Skin of body (tissue), 2 donors: ENCODE results near the gene HIRIP3. TPM values are rescaled to one million over a fixed set of nuclear protein-coding genes. Genes with fewer than 3 reads are reported as not detected.

Source experiments
- DNase-seq: peaks from one replicate; lab custom pipeline; 2025; lab: John Stamatoyannopoulos, UW
- total RNA-seq: library from RNA; depleted of rRNA; stranded (reverse); fragments of >200 nt; gene quantifications from one replicate; pipeline ENCODE4 v1.2.3, GENCODE V29; 2014

HIRIP3 gene
- total RNA-seq, 1 donor from 2014 or later: 11.4 TPM

DNA sequence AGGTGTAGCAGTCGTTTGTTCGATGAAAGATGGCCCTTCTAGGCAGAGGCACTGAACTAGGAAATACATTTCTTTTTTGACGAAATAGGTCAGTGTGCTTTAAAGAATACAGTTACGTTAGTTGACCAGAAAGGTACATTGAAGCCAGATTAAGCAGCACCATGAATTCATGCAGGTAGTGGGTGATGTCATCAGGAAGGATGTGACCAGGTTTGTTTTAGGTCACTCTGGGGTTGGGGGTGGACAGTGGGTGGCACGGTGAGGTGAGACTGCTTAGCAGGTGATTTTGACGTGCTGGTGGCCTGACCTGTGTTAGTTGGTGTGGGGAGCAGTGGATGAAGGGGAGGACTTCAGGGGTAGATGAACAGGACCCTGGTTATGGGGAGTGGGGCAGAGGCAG lies 4.2 kb upstream of the HIRIP3 start:
- no peak for DNase-seq

DNA sequence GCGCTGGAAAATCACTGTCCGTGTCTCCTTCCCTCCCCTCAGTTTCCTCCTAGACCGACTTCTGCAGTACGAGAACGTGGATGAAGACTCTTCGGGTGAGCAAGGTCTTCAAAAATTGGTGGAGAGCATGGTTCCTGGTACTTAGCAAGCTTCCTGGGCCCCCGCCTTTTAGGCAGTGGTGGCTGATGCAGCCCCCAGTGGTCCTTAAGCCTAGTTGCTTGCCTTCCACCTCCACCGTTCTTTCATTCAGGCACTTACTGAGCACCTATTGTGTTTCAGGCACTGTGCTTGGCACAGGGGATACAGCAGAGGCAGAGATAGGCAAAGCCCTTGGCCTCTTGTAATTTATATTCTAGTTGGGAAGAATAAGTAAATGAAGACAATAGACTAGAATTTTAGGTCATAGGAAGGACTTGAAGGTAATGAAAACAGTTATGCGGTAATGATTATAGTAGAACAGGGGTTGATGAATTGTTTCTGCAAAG lies 1.4 kb upstream of the HIRIP3 start:
- no peak for DNase-seq

DNA sequence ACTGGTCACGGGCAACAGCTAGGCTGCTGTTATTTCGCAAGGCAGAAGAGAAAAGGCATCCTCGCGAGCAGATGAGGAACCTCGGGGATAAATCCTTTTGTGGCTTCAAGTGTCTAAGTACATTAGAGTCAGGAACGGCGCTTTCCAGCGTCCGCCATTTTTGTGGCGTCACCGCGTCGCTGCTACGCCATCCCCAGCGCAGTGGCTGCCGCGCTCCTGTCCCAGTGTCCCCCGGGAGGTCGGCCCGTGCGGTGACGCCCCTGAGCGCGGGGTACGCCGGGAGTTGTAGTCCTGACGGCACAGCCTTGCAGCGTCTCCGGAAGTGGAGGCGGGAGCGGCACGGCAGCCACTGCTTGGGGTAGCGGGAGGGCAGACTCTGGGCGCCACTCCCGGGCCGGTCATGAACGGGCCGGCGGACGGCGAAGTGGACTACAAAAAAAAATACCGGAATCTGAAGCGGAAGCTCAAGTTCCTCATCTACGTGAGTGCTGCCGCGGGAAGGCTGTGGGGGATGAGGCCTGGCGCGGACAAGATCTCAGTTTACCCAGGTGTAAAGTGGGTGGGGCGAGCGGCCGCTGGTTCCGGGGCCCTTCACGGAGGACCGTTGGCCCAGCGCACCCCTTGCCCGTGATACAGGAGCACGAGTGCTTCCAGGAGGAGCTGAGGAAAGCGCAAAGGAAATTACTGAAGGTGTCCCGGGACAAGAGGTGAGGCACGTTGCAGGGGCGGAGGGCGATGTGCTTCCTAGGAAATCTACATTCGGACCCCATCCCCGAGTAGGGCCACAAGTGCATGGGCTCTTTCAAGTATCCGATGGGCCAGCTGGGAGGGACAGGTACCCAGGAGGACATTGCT lies 721 bp upstream of the HIRIP3 start, which contains the start of gene INO80E:
TSS of gene INO80E (plus strand) at position 331 of the 855 bp plus-strand sequence. CDS start at position 401, 70 bp downstream.
- peak; percentile 98 for DNase-seq

DNA sequence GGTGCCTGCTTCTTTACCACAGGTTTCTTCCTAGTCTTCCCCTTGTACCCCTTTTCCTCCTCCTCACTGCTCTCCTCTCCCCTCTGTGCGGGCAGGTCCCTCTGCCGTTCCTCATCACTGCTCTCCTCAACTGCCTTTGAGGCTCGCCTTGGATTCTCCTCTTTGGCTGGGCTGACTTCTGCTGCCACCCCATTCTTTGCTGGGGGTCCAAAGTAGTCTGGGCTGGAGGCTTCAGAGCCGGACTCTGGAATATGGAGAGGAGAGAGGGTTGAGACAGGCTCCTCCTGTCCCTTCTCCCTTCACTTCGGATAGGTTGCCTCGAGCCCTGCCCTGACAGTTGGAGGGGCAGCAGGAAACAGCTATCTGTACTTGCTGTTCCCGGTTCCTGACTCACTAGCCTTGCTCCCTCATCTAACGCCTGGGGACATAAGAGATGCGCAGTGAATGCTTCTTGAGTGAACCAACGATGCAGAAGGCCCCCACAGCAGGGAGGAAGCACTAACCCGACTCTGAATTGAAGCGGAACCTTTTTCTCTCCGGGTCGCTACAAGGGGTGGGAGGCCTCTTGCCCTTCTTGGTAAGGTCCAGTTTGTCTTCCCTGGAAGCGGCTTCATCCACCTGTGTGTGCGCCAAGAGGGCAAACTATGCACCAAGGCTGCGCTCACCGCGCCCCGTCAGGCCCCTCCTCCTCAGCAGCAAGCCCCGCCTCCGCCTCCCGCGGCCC lies 655 bp downstream of the HIRIP3 start:
- DNase-seq: no peak

DNA sequence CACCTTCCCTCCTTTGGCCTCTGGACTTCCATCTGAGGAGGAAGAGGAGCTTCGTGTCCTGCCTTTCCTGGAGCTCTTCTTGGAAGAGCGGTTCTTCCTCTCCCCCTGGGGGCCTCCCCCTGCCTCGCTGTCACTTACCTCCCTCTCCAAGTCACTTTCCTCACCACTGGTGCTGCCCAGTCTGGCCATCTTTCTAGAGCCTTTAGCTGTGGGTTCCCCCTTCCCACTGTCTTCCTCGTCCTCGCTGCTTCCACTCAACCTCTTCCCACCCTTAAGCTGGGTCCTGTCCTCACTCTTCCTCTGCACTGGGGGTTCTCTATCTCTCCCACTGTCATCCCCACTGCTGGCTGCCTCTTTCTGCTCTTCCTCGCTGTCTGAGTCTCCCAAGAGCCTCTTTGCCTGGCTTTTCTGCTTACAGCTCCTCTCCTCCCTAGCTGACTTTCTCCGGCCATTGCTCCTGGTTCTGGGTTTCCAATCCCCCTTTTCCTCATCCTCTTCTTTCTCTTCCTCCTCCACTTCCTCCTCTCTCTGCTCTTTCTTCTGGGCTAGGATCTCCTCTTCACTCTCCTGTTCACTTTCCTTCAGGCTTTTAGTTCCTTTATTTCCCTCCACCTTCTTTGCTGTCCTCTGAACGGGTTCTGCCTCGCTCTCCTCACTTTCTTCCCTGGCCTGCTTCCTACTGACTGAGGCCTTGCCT lies 1.4 kb downstream of the HIRIP3 start:
- no peak for DNase-seq

DNA sequence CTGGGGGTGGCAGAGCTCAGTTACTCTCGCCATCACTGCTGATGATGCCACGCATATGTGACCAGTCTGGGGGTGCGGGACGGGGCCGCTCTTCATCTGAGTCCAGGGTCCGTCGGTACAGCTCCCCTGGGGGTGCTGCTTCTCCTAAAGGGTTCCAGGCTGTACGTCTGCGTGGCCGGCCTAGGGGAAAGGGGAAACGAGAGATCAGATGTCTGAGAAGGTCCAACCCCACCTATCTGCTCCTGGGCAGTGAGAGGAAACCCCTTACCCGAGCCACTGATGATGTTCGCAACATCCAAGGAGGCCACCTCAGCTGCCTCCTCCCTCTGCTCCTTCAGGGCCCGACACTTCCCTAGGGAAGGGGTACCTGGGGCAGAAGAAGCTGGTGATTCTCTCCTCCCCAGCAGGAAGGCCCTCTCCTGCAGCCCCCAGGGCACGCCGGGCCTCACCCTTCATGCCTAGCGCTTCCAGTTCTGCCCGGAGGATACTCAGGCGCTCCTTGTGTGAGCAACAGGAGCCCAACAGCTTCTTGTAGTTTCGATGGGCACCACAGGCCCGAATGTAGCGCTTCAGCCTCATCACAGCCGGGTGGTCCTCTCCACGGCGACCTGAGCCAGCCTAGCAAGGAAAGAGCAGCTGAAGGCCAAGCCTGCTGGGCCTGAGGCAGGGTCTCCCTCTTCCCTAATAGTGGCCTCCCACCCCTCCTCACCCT lies 2.1 kb downstream of the HIRIP3 start:
- DNase-seq: no peak

DNA sequence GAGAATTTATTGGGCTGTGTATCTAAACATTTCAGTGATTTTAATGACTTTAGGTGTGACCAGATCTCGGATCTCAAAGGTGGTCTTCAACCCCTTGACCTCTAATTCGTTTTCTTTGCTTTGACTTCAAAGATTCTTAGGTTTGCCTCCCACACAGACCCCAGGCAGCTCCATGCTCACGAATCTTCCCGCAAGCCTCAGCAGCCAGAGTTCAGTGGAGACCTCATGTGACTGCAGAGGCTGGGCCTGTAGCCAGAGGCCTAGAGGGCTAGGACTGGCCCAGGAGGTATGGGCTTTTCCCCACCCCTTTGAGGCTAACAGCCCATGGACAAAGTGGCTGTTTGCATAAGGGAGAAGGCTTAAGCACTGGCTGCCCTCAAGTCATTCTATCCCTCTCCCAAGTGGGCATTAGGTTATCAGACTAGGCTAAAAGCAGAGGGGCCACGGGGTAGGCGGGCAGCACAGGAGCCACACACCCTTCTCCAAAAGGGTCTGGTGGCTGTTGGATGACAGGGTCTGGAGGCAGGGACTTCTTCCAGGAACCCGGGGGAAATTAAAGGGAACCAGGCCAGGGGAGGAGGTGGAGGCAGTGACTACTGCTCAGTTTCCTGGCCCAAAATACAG lies 3.0 kb downstream of the HIRIP3 start:
- no peak for DNase-seq

DNA sequence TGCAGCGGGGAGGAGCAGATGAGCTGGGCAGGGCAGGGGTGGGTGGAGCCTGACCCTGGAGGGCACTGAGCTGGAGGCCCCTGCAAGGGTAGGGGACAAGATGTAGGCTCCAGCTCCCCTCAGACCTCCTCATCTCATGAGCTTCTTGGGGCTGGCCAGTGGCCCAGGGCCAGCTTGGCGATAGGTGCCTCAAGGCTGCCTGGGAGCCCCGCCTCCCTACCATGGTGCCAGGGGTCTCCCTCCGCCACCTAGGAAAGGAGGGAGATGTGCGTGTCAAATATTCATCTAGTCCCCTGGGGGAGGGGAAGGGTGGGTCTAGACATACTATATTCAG lies 3.9 kb downstream of the HIRIP3 start:
- DNase-seq: no peak

DNA sequence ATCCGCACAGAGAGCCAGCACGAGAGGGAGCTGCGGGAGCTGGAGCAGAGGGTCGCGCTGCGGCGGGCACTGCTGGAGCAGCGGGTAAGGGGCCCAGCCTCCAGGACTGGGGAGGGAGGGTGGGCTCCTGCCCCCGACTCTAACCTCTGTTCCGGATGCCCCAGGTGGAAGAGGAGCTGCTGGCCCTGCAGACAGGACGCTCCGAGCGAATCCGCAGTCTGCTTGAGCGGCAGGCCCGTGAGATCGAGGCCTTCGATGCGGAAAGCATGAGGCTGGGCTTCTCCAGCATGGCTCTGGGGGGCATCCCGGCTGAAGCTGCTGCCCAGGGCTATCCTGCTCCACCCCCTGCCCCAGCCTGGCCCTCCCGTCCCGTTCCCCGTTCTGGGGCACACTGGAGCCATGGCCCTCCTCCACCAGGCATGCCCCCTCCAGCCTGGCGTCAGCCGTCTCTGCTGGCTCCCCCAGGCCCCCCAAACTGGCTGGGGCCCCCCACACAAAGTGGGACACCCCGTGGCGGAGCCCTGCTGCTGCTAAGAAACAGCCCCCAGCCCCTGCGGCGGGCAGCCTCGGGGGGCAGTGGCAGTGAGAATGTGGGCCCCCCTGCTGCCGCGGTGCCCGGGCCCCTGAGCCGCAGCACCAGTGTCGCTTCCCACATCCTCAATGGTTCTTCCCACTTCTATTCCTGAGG lies 4.4 kb downstream of the HIRIP3 start:
- DNase-seq: no peak

DNA sequence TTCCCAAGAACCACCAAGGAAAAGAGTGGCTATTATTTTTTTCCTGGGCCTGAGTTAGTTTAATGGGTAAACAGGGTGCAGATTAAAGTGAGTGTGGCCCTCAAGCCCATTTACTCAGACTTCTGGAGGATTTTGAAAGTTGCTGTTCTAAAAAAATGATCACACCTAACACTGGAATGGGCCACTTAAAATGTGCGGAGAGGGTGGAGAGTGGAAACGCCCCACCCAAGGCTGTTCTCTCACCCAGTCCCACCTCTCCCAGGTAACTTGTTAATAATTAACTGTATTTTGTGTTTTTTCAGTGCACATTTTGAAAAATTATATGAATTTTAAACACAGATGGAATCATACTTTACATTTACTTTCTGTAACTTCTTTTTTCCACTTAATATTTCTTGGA lies 5.4 kb downstream of the HIRIP3 start:
- DNase-seq: no peak

DNA sequence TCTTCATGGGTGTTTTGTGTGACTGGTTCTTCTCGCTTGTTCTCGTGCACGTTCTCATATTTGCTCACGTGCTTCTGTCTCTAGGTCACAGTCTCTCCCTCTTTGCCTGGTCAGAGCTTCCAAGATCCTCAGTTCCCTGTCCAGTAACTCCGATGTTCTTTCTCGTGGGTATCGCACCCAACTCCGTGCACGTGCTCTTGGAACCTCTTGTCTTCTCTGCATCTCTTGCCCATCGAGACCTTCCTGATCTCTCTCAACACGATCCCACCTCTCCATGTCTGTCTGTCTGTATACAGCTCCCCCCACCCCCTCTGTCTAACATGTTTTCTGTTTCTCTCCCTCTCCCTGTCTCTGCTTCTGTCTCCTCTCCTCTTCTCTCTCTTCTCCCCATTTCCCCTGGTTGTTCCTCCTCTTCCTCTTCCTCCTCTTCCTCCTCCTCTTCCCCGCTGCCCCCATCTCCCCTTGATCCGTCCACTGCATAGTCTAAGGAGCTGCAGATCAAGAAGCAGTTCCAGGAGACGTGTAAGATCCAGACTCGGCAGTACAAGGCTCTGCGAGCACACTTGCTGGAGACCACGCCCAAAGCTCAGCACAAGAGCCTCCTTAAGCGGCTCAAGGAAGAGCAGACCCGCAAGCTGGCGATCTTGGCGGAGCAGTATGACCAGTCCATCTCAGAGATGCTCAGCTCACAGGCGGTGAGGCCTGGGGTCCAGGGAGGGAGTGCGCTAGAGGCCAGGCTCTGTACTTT lies 6.1 kb downstream of the HIRIP3 start:
- DNase-seq: no peak

DNA sequence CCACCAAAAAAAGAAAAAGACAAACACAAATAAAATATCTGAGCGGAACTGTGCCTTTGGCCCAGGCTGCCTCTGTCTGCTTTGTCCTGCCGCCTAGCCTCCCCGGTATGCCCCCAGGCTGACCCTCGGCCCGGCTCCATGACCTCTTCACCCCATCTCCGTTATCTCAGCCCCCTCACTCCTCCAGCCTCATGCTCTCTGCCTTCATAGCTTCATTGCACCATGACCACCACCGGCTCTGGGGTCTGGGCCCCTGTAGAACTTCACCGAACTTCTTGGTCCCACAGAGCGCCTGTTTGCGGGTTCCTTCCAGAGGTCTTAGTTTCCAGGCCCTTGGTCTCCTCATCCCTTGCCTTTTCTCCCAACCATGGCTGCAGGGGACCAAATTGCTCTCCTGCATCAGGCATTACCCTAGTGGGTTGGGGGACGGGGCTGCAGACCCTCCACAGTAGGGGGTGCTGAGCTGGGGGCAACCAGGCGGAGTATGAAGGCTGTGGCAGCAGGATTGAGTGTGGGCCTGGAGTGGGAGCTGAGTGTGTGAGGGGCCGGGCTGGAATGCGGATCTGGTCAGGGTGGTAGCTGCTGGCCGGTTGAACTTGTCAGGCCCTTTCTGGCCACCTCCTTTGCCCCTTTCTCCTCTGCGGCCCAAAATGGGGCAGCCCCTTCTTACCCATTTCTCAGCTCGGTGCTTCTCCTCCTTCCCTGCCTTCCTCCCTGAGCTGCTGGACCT lies 6.9 kb downstream of the HIRIP3 start:
- no peak for DNase-seq

DNA sequence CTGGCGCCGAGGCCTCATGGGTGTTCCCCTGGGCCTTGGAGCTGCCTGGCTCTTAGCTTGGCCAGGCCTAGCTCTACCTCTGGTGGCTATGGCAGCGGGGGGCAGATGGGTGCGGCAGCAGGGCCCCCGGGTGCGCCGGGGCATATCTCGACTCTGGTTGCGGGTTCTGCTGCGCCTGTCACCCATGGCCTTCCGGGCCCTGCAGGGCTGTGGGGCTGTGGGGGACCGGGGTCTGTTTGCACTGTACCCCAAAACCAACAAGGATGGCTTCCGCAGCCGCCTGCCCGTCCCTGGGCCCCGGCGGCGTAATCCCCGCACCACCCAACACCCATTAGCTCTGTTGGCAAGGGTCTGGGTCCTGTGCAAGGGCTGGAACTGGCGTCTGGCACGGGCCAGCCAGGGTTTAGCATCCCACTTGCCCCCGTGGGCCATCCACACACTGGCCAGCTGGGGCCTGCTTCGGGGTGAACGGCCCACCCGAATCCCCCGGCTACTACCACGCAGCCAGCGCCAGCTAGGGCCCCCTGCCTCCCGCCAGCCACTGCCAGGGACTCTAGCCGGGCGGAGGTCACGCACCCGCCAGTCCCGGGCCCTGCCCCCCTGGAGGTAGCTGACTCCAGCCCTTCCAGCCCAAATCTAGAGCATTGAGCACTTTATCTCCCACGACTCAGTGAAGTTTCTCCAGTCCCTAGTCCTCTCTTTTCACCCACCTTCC lies 7.9 kb downstream of the HIRIP3 start:
- no peak for DNase-seq

DNA sequence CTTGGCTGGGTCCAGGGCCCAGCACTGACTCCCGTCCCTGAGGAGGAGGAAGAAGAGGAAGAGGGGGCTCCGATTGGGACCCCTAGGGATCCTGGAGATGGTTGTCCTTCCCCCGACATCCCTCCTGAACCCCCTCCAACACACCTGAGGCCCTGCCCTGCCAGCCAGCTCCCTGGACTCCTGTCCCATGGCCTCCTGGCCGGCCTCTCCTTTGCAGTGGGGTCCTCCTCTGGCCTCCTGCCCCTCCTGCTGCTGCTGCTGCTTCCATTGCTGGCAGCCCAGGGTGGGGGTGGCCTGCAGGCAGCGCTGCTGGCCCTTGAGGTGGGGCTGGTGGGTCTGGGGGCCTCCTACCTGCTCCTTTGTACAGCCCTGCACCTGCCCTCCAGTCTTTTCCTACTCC lies 8.5 kb downstream of the HIRIP3 start:
- DNase-seq: no peak

DNA sequence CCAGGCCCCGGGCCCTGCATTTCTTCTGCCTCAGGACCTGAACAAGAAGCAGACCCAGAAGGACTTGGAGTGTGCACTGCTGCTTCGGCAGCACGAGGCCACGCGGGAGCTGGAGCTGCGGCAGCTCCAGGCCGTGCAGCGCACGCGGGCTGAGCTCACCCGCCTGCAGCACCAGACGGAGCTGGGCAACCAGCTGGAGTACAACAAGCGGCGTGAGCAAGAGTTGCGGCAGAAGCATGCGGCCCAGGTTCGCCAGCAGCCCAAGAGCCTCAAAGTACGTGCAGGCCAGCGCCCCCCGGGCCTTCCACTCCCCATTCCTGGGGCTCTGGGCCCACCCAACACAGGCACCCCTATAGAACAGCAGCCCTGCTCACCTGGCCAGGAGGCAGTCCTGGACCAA lies 9.2 kb downstream of the HIRIP3 start:
- no peak for DNase-seq

DNA sequence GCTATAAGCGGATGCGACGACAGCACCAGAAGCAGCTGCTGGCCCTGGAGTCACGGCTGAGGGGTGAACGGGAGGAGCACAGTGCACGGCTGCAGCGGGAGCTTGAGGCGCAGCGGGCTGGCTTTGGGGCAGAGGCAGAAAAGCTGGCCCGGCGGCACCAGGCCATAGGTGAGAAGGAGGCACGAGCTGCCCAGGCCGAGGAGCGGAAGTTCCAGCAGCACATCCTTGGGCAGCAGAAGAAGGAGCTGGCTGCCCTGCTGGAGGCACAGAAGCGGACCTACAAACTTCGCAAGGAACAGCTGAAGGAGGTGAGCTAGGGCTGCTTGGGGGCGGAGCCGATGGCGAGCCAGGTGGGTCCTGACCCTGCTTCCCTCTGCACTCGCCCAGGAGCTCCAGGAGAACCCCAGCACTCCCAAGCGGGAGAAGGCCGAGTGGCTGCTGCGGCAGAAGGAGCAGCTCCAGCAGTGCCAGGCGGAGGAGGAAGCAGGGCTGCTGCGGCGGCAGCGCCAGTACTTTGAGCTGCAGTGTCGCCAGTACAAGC lies 10.1 kb downstream of the HIRIP3 start:
- DNase-seq: no peak

DNA sequence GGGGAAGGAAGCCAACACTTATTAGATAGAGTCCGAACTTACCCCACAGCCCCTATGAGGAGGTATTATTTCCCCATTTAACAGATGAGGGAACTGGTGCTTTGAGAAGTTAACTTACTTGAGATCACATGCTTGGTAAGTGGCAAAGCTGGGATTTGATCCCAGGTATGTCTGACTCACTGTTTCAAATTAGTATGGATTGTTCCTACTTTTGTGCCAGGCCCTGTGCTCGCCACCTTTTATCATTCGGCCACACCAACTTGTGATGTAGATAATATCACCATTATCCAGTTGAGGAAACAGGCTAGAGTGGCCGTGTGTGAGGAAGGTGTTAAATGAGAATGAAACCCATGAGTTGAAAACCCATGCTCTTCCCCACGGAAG lies 10.7 kb downstream of the HIRIP3 start:
- DNase-seq: no peak

DNA sequence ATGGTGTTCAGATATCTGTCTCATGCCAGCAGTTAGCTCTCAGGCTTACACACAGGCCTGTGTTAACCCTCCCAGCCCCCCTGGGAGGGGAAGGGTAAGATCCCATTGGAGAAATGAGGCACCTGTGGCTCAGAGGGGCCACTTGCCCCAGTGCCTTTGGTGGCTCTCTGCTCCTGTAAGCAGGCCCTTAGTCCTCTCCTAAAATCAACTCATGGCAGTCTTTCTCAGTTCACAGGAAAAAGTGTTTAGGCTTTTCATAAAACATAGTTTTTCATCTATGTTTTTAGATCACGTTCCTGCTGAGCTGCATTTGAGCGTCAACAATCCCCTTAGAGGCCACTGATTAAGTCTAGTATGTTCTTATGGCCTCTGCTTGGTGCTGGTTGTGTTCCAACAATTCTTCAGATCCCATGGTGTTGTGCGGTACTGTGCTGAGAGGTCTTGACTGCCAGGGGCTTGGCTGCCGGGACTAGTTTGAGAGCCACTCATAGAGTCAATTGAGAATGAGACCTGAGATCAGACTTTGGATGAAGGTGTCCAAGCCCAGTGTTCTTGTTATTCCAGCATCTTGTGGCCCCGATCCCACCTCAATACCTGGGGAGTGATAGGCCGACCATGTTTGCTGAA lies 11.2 kb downstream of the HIRIP3 start:
- no peak for DNase-seq
